ENCODE measurements around the gene KCNG4. TPM values are rescaled to one million over a fixed set of nuclear protein-coding genes. Genes with fewer than 3 reads are reported as not detected.

KCNG4 gene
- total and polyA plus RNA-seq, 9 donors: not detected

DNA sequence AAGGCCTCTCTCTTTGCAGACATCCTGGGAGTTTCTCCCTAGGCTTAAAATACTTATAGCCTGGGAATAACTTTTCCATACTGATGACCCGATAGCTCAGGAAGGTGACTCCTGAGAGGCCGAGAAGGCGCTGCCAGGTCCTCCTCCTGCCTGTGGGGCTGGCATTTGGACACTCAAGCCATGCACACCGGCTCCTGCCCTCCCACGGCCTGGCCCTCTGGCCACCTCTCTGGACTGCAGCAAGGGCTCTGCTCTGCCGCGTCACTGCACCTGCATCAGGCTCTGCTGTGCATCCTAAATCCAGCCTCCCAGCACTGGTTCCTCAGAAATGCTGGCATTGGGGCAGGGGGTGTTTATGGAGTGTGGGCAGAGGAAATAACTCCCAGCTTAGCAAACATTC, 14.2 kb downstream of the KCNG4 start:
- intact Hi-C loops (cut with DNase I): no loop called here
- no peaks in the 10 kb centered on the region for H3K9me3 ChIP-seq
- H3K4me3 ChIP-seq: no peak overlapping the region
- H3K4me1 ChIP-seq (ENCODE audit: insufficient read depth): peaks cover 7% of the 10 kb centered on the region
- TF ChIP-seq POLR2A (IDR thresholded peaks at IDR 0.05) (no peak), EP300 (IDR thresholded peaks at IDR 0.05) (no peak)
- TF ChIP-seq, protein P1, sequence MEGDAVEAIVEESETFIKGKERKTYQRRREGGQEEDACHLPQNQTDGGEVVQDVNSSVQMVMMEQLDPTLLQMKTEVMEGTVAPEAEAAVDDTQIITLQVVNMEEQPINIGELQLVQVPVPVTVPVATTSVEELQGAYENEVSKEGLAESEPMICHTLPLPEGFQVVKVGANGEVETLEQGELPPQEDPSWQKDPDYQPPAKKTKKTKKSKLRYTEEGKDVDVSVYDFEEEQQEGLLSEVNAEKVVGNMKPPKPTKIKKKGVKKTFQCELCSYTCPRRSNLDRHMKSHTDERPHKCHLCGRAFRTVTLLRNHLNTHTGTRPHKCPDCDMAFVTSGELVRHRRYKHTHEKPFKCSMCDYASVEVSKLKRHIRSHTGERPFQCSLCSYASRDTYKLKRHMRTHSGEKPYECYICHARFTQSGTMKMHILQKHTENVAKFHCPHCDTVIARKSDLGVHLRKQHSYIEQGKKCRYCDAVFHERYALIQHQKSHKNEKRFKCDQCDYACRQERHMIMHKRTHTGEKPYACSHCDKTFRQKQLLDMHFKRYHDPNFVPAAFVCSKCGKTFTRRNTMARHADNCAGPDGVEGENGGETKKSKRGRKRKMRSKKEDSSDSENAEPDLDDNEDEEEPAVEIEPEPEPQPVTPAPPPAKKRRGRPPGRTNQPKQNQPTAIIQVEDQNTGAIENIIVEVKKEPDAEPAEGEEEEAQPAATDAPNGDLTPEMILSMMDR (IDR thresholded peaks at IDR 0.05): no peak
- no peak for DNase-seq
- H3K36me3 ChIP-seq: no peaks in the 10 kb centered on the region
- no peak overlapping the region for H3K27ac ChIP-seq
- 76 to 89% (median 79%) methylated on average over 7 of the region's 7 CpGs for WGBS, 3 donors
- no peaks in the 10 kb centered on the region for H3K27me3 ChIP-seq

DNA sequence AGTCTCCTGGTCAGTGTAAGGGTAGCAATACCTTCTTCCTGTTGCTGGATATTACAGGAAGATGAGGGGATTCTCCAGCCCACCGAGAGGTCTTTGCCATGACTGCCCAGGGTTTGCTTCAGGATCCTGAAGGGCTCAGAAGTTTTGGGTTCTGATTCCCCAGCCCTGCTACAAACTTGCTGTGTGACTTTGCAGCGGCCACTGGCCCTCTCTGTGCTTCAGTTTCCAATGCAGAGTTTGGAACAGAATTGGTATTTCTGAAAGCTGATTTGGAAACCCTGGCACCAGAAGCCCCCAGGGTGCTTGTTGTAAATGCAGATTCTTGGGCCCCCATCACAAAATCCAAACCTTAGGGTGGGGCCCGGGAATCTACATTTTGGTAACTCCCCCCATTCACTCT, 14.7 kb downstream of the KCNG4 start:
- TF ChIP-seq, protein P1 (IDR thresholded peaks at IDR 0.05): no peak
- TF ChIP-seq POLR2A (IDR thresholded peaks at IDR 0.05) (no peak), EP300 (IDR thresholded peaks at IDR 0.05) (no peak)
- no peaks in the 10 kb centered on the region for H3K27me3 ChIP-seq
- no peaks in the 10 kb centered on the region for H3K9me3 ChIP-seq
- no peaks in the 10 kb centered on the region for H3K36me3 ChIP-seq
- intact Hi-C loops (cut with DNase I): no loop called here
- no peak overlapping the region for H3K4me3 ChIP-seq
- WGBS, 3 donors: 81 to 95% (median 83%) methylated on average over 3 of the region's 3 CpGs
- DNase-seq: no peak
- no peak overlapping the region for H3K27ac ChIP-seq
- peaks cover 7% of the 10 kb centered on the region for H3K4me1 ChIP-seq (ENCODE audit: insufficient read depth)

DNA sequence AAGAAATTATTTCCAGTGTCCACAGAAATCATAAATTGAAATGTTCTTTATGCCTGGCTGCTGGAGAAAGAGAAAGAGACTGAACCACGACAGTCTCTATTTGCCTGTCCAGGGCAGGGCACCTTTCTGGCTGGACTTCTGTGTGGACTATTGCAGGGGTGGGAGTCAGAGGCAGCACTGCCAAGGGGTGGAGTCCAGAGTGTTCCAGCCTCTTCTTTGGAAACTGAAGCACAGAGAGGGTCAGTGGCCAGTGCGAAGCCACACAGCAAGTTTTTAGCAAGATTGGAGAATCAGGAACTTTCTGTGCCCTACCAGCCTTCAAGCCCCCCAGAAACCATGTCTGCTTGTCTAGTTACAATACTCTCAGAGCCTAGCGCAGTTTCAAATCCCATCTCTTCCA, 15.3 kb downstream of the KCNG4 start:
- H3K36me3 ChIP-seq: no peaks in the 10 kb centered on the region
- TF ChIP-seq, protein P1 (IDR thresholded peaks at IDR 0.05): no peak
- TF ChIP-seq EP300 (IDR thresholded peaks at IDR 0.05): no peak
- no peak for TF ChIP-seq POLR2A (IDR thresholded peaks at IDR 0.05)
- WGBS, 3 donors: 81 to 92% (median 89%) methylated on average over 3 of the region's 3 CpGs
- H3K27me3 ChIP-seq: no peaks in the 10 kb centered on the region
- H3K4me3 ChIP-seq: no peak overlapping the region
- H3K9me3 ChIP-seq: no peaks in the 10 kb centered on the region
- DNase-seq: no peak
- H3K27ac ChIP-seq: no peak overlapping the region
- intact Hi-C loops (cut with DNase I): no loop called here
- peaks cover 7% of the 10 kb centered on the region for H3K4me1 ChIP-seq (ENCODE audit: insufficient read depth)

DNA sequence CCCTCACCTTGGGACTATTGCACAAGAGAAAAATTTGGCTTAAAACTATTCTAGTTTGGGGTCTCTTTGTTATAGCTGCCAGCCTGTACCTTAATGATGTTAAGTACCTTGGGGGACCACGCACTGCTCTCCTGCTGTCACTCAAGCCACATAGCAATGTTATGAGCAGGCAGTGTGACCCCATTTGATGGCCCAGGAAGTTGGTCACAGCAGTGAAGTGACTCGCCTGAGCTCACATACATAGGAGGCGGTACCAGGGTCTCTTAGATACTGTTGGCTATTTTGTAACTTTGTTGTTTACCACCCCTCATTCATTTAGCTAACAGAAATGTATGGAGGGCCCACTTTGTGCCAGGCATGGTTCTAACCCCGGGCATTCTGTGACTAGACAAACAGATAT, 16.4 kb downstream of the KCNG4 start:
- Histone ChIP-seq H3K4me3 (no peak overlapping the region), H3K27me3 (no peaks in the 10 kb centered on the region), H3K9me3 (no peaks in the 10 kb centered on the region), H3K36me3 (no peaks in the 10 kb centered on the region), H3K27ac (no peak overlapping the region), H3K4me1 (ENCODE audit: insufficient read depth) (peaks cover 4% of the 10 kb centered on the region)
- WGBS, 3 donors: 85 to 94% (median 90%) methylated on average over 4 of the region's 4 CpGs
- TF ChIP-seq, protein P1 (IDR thresholded peaks at IDR 0.05): no peak
- TF ChIP-seq POLR2A (IDR thresholded peaks at IDR 0.05) (no peak), EP300 (IDR thresholded peaks at IDR 0.05) (no peak)
- intact Hi-C loops (cut with DNase I): no loop called here
- no peak for DNase-seq

DNA sequence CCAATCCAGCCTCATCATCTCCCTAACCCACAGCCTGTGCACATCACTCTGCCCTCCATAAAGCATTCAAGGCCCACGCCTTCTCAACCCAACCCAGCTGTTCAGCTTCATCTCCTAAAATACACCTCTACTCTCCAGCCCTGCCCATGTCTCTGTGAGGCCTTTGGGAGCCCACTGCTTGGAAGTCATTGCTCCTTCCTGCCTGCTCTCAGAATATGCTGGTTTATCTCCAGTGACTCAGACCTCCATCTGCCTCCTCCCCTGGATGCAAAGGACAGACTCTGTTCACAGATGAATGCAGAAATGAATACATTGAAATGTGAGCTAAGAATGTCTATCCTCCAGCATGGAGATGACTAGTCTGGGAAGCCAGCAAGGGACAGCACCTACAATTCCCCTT, 19.0 kb downstream of the KCNG4 start:
- no peak overlapping the region for H3K4me3 ChIP-seq
- no peaks in the 10 kb centered on the region for H3K27me3 ChIP-seq
- no peak for TF ChIP-seq EP300 (IDR thresholded peaks at IDR 0.05)
- TF ChIP-seq POLR2A (IDR thresholded peaks at IDR 0.05): no peak
- TF ChIP-seq, protein P1 (IDR thresholded peaks at IDR 0.05): no peak
- no peaks in the 10 kb centered on the region for H3K9me3 ChIP-seq
- H3K4me1 ChIP-seq (ENCODE audit: insufficient read depth): no peaks in the 10 kb centered on the region
- 97 to 100% (median 100%) methylated on average over 1 of the region's 1 CpG for WGBS, 3 donors
- intact Hi-C loops (cut with DNase I): no loop called here
- DNase-seq: no peak
- no peaks in the 10 kb centered on the region for H3K36me3 ChIP-seq
- H3K27ac ChIP-seq: no peak overlapping the region

Measured in ovary (tissue), 9 donors.